ENCODE data around the gene ZNF804A.

ZNF804A gene

DNA sequence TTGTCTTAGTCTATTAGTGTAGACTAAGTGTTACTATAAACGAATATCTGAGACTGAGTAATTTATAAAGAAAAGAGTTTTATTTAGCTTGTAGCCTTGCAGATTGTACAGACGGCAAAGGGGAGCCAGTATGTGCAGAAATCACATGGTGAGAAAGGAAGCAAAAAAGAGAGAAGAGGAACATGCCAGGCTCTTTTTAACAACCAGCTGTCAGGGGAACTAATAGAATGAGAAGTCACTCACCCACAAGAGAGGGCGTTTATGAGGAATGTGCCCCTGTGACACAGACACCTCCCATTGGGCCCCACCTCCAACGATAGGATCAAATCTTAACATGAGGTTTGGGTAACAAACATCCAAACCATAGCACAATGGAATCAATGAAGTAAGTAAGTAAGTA, 20.6 kb upstream of the ZNF804A start:
- TF ChIP-seq, protein P1, sequence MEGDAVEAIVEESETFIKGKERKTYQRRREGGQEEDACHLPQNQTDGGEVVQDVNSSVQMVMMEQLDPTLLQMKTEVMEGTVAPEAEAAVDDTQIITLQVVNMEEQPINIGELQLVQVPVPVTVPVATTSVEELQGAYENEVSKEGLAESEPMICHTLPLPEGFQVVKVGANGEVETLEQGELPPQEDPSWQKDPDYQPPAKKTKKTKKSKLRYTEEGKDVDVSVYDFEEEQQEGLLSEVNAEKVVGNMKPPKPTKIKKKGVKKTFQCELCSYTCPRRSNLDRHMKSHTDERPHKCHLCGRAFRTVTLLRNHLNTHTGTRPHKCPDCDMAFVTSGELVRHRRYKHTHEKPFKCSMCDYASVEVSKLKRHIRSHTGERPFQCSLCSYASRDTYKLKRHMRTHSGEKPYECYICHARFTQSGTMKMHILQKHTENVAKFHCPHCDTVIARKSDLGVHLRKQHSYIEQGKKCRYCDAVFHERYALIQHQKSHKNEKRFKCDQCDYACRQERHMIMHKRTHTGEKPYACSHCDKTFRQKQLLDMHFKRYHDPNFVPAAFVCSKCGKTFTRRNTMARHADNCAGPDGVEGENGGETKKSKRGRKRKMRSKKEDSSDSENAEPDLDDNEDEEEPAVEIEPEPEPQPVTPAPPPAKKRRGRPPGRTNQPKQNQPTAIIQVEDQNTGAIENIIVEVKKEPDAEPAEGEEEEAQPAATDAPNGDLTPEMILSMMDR (IDR thresholded peaks at IDR 0.05; ENCODE audit: insufficient read depth, low read length, missing control alignments), result no peak
- no peak overlapping the region for H3K4me3 ChIP-seq (ENCODE audit: low read depth, low read length)
- ChIA-PET CTCF (no interaction called here), POLR2A (no interaction called here)
- DNase-seq (ENCODE audit: low read depth, low spot score), result no peak

DNA sequence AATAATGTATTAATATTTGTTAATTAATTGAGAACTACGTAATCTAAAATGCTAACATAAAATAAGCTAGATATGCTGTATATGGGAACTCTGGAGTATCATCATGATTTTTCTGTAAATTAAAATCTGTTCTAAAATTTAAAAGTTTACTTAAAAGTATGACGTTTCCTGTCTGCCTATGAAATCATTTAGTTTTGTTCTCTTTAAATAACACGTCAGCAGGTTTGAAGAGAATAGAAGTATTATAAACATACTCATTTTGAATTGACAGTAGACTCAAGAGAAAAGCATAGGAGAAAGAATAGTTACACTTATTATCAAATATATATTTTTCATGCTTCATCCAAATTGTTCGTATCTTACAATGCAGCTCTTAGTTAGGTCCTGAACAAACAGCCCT, 19.1 kb upstream of the ZNF804A start:
- TF ChIP-seq, protein P1 (IDR thresholded peaks at IDR 0.05; ENCODE audit: insufficient read depth, low read length, missing control alignments), result no peak

DNA sequence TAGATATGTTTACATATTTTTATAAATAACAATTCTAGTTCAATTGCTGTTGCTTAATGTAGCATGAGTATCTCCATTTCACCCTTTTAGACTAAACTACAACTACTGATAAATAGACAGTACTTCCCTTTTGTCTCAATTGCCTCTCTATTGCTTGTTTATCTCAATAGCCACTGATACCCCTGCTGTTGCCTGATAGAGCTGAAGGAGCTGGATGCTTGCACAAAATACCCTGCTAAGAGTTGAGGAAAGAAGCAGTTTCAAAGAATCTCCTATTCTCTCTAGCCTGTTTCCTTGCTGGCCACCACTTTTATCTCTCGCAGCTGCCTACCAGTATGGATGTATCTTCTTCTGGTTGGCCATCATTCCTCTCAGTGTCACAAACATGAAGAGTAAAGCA, 16.9 kb upstream of the ZNF804A start:
- no peak for DNase-seq (ENCODE audit: low read depth, low spot score)
- CTCF ChIA-PET, result no interaction called here
- no peak overlapping the region for H3K4me3 ChIP-seq (ENCODE audit: low read depth, low read length)
- TF ChIP-seq, protein P1 (IDR thresholded peaks at IDR 0.05; ENCODE audit: insufficient read depth, low read length, missing control alignments), result no peak
- POLR2A ChIA-PET, result no interaction called here

More for the DNA sequence above, 19.1 kb upstream of the ZNF804A start:
- ChIA-PET POLR2A (no interaction called here), CTCF (no interaction called here)
- no peak overlapping the region for H3K4me3 ChIP-seq (ENCODE audit: low read depth, low read length)
- DNase-seq (ENCODE audit: low read depth, low spot score), result no peak

DNA sequence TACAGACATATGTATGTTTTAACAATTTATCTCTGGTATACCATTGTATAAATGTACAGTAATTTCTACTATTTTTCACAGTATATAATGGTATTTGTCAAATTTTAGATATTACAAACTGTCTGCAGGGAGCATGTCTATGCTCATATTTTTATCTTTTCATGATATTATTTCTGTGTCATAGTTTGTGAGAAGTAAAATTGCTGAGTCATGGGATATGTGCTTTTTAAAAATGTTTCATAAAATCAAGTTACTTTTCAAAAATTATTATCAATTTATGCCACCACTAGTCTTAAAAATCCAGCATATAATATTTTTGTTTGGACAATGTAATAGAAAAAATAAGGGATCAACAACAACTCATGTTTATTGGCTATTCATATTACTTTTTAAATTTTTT, 9.1 kb upstream of the ZNF804A start:
- CTCF ChIA-PET, result no interaction called here
- TF ChIP-seq, protein P1 (IDR thresholded peaks at IDR 0.05; ENCODE audit: insufficient read depth, low read length, missing control alignments), result no peak

DNA sequence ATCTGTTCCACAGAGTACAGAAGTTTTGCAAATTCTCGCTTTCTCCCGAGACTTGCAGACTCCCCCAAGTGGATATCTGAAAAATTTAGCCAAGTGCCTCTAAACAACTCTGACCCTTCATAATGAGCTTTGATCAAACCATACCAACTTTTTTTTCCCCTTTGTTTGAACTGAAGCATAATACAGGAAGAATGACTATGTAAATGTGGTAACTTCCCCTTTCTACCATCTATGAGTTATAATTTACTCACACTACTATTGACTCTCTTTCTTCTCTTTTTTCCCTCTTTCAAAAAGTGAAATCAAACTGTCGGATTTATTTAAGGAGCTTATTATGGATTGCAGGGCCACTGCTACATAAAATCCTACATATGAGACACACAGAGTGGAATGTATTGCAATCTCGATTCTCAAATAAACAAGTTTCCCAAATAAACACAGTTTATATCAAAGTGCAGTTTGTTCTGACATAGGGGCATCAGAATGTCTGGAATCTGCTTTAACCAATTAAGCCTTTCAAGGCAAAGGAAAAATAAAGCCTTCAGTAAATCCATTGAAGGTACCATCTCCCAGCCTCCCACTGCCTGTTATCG, 1.4 kb upstream of the ZNF804A start:
- H3K4me3 ChIP-seq (ENCODE audit: low read depth, low read length), result peak overlapping the region; percentile 68
- POLR2A ChIA-PET, result interaction anchor here (1.3 kb wide), 1 partner anchor 14 kb away, joined by 3 read pairs; no protein-coding TSS in a partner anchor
- CTCF ChIA-PET, result interaction anchor here (3.6 kb wide), 1 partner anchor 14 kb away, joined by 26 read pairs; no protein-coding TSS in a partner anchor
- TF ChIP-seq, protein P1 (IDR thresholded peaks at IDR 0.05; ENCODE audit: insufficient read depth, low read length, missing control alignments), result no peak
- DNase-seq (ENCODE audit: low read depth, low spot score), result no peak

More for the DNA sequence above, 9.1 kb upstream of the ZNF804A start:
- POLR2A ChIA-PET, result no interaction called here
- no peak overlapping the region for H3K4me3 ChIP-seq (ENCODE audit: low read depth, low read length)
- no peak for DNase-seq (ENCODE audit: low read depth, low spot score)

DNA sequence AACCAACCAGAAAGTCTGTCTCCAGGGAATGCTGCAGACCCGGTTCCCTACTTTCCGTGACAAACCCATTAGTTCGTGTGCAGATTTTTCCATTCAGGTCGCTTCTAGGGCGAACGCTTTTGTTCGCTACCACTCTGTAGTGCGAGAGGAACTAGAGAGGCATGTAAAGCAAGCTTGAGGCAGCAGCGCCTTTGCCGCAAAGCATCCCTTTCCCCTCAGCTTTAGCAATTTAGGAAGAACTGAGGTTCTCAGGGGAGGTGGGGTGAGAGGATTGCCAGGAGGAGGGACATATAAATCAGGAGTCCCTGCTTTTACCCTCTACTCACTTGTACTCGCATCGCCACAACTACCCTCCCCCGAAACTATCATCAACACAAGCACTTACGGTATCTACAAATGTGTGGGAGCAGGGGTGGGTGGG, 748 bp upstream of the ZNF804A start:
- ChIA-PET POLR2A (interaction anchor here (1.3 kb wide), 1 partner anchor 14 kb away, joined by 3 read pairs; no protein-coding TSS in a partner anchor), CTCF (interaction anchor here (3.6 kb wide), 1 partner anchor 13 kb away, joined by 26 read pairs; no protein-coding TSS in a partner anchor)
- DNase-seq (ENCODE audit: low read depth, low spot score), result no peak
- TF ChIP-seq, protein P1 (IDR thresholded peaks at IDR 0.05; ENCODE audit: insufficient read depth, low read length, missing control alignments), result no peak
- peak overlapping the region; percentile 68 for H3K4me3 ChIP-seq (ENCODE audit: low read depth, low read length)

Measured in AG04449 (cell line).